HepG2 (cell line): ENCODE measurements around the gene CMKLR1. TPM values are rescaled to one million over a fixed set of nuclear protein-coding genes. Genes with fewer than 3 reads are reported as not detected.

Experiments used
- ESRRA ChIP-seq: sonication (generic); formaldehyde crosslinking; IDR thresholded peaks from 2 replicates; pipeline ENCODE4 v1.5.1; 2020; ENCODE audit warnings: mild to moderate bottlenecking, low read depth, missing genetic modification reagents
- KAT8 ChIP-seq: IDR thresholded peaks from 2 replicates; pipeline ENCODE4 v1.6.1; 2016; ENCODE audit warnings: missing genetic modification reagents, missing compliant biosample characterization
- MTF2 ChIP-seq: sonication (generic); formaldehyde crosslinking; IDR thresholded peaks from 2 replicates; pipeline ENCODE4 v1.5.0; 2020; ENCODE audit warnings: missing genetic modification reagents, borderline replicate concordance
- NCOA2 ChIP-seq: sonication (generic); formaldehyde crosslinking; IDR thresholded peaks from 2 replicates; pipeline ENCODE4 v1.8.0; 2022; ENCODE audit warnings: inconsistent platforms
- PAXIP1 ChIP-seq: sonication (generic); formaldehyde crosslinking; conservative IDR thresholded peaks from 2 replicates; pipeline ENCODE4 v1.4.0; 2020; ENCODE audit warnings: mild to moderate bottlenecking, missing genetic modification reagents, moderate library complexity
- RNF2 ChIP-seq: fragments of 450-650 bp; conservative IDR thresholded peaks from 2 replicates; pipeline ENCODE4 v1.6.1; 2016; ENCODE audit warnings: low read depth
- SPEN ChIP-seq: sonication (generic); formaldehyde crosslinking; IDR thresholded peaks from 2 replicates; pipeline ENCODE4 v1.5.1; 2020; ENCODE audit warnings: low read depth, mild to moderate bottlenecking, missing genetic modification reagents
- SRSF4 ChIP-seq: fragments of 200-400 bp; formaldehyde crosslinking; IDR thresholded peaks from one replicate; pipeline ENCODE4 v1.6.1; 2018; ENCODE audit warnings: mild to moderate bottlenecking, low read depth, low read length, moderate library complexity; ENCODE audit not compliant: poor library complexity, severe bottlenecking
- TARDBP ChIP-seq: sonication (generic); formaldehyde crosslinking; IDR thresholded peaks from 2 replicates; pipeline ENCODE4 v1.8.0; 2022; ENCODE audit warnings: mild to moderate bottlenecking, missing genetic modification reagents
- TERF1 ChIP-seq: sonication (generic); formaldehyde crosslinking; IDR thresholded peaks from 2 replicates; pipeline ENCODE4 v1.8.0; 2022; ENCODE audit warnings: mild to moderate bottlenecking, missing genetic modification reagents, moderate library complexity
- ZNF121 ChIP-seq: sonication (generic); formaldehyde crosslinking; IDR thresholded peaks from 2 replicates; pipeline ENCODE4 v1.5.0; 2020; ENCODE audit warnings: mild to moderate bottlenecking, missing genetic modification reagents
- ZNF180 ChIP-seq: sonication (generic); formaldehyde crosslinking; IDR thresholded peaks from 2 replicates; pipeline ENCODE4 v1.4.0; 2020; ENCODE audit warnings: low read depth, missing genetic modification reagents, borderline replicate concordance
- ZNF281 ChIP-seq: sonication (generic); formaldehyde crosslinking; IDR thresholded peaks from 2 replicates; pipeline ENCODE4 v1.4.0; 2020; ENCODE audit warnings: missing genetic modification reagents, borderline replicate concordance
- ZNF574 ChIP-seq: sonication (generic); formaldehyde crosslinking; IDR thresholded peaks from 2 replicates; pipeline ENCODE4 v1.4.0; 2020; ENCODE audit warnings: missing genetic modification reagents
- ZNF740 ChIP-seq: sonication (generic); formaldehyde crosslinking; IDR thresholded peaks from 2 replicates; pipeline ENCODE4 v1.4.0; 2020; ENCODE audit warnings: missing genetic modification reagents
- ZSCAN31 ChIP-seq: sonication (generic); formaldehyde crosslinking; IDR thresholded peaks from 2 replicates; pipeline ENCODE4 v1.5.0; 2020; ENCODE audit warnings: low read depth, mild to moderate bottlenecking, missing genetic modification reagents
- polyA plus RNA-seq, 8 experiments: library from polyadenylated mRNA; depleted of rRNA in 3 of 8; stranded (reverse) in 7 of 8; unstranded in 1 of 8; fragments of >200 nt; fragmentation: Illumina TruSeq in 4 of 8; extraction: Trizol in 4 of 8; gene quantifications; 2 replicates each; pipeline versions ENCODE4 v1.2.1 to v1.2.3, GENCODE V29; 2011 to 2016; ENCODE audit warnings: low read depth in 4 of 8, missing spikeins in 1 of 8, mixed read lengths in 1 of 8; ENCODE audit not compliant: insufficient read depth in 1 of 8
- total RNA-seq, 5 experiments: library from RNA; depleted of rRNA; stranded (reverse); fragments of >200 nt; fragmentation: Illumina TruSeq; extraction: Trizol; gene quantifications; 2 replicates each; pipeline ENCODE4 v1.2.3, GENCODE V29; 2016; ENCODE audit warnings: low read depth in 1 of 5

The CMKLR1 gene
- total and polyA plus RNA-seq, 2 of the 13 experiments (the other 11 are each of a cell fraction or from before 2014, with no cell fraction given), result not detected

GRCh38 chr12:108313606-108314351 is 25.3 kb downstream of the CMKLR1 start (continued):
- TF ChIP-seq ZNF740 (0 out of 2 replicates have a peak, but pooled peaks have one; percentile 19), SRSF4 (no peak), ZNF574 (CRISPR knock-in tag) (peak; percentile 63), ZSCAN31 (CRISPR knock-in tag) (peak; percentile 83), SPEN (CRISPR knock-in tag) (no peak), PAXIP1 (peak; percentile 96), NCOA2 (peak; percentile 90), ESRRA (CRISPR knock-in tag) (peak; percentile 51; the same call in 1 of the 2 replicates), KAT8 (CRISPR knock-in tag) (peak; percentile 40; the same call in 1 of the 2 replicates), ZNF121 (CRISPR knock-in tag) (peak; percentile 97), MTF2 (CRISPR knock-in tag) (no peak), TERF1 (CRISPR knock-in tag) (0 out of 2 replicates have a peak, but pooled peaks have one; percentile 32), TARDBP (CRISPR knock-in tag) (peak; percentile 71; the same call in 1 of the 2 replicates), ZNF180 (CRISPR knock-in tag) (no peak), ZNF281 (peak; percentile 76), RNF2 (no peak)
